Mucosa of descending colon (tissue), 3 donors: ENCODE results near the gene RNU2-63P. TPM values are rescaled to one million over a fixed set of nuclear protein-coding genes. Genes with fewer than 3 reads are reported as not detected.

Source experiments
- total RNA-seq, 3 donors: library from RNA; stranded (reverse); fragmentation: NEBNext Ultra II Directional in 2 of 3; extraction: Animal tissue kit (Norgen Biotek cat#: 25700) in 2 of 3; gene quantifications; one replicate each; pipeline versions ENCODE4 v1.2.1 to v1.2.4, GENCODE V29; 2021 to 2023
- donor health status: DM: no; HTN: no; CAD: no; lungs with moderate emphysema.
- donor health status: DM: no; HTN: no; CAD: no.
- donor health status: DM: no; HTN: yes; CAD: no.

The RNU2-63P gene
- total RNA-seq, 3 donors from 2014 or later = 2.9 to 4.7 (median 2.9) TPM

Other genes starting within 250 kb of the RNU2-63P start
- 1 to 10 TPM; 1.6 to 8.5 (median 1.7) TPM for gene RGPD2, start 190.8 kb downstream of the RNU2-63P start, total RNA-seq
- gene KRCC1, start 39.2 kb upstream of the RNU2-63P start, total RNA-seq = 10 to 100 TPM; 37.2 to 41.5 (median 40.7) TPM
- gene SMYD1, start 51.3 kb upstream of the RNU2-63P start, total RNA-seq = 10 to 100 TPM in 1 of 3 donors, 1 to 10 TPM in 1, not detected in 1; 1.0 to 10.7 TPM
- 1,000 to 10,000 TPM in 2 of 3 donors, 100 to 1,000 TPM in 1; 768 to 5,199 (median 1,319) TPM for gene FABP1, start 111.5 kb upstream of the RNU2-63P start, total RNA-seq
- 10 to 100 TPM; 16.8 to 33.3 (median 16.8) TPM for gene THNSL2, start 153.8 kb upstream of the RNU2-63P start, total RNA-seq